Neuronal stem cell (in vitro differentiated cells): ENCODE data around the gene THADA.
A peak's percentile ranks its signal among the peaks of the same experiment; 100 is the strongest.

Experiments
- DNase-seq: peaks from one replicate; pipeline ENCODE4 v3.0.0-alpha.2; 2013; ENCODE audit warnings: low spot score
- H2AFZ ChIP-seq: one replicate; pipeline ENCODE4 v1.6.1; 2013; ENCODE audit warnings: mild to moderate bottlenecking, low read length, inconsistent platforms
- H2AK5ac ChIP-seq: 2 replicates; pipeline ENCODE4 v1.6.1; 2013; ENCODE audit warnings: low read depth, mild to moderate bottlenecking, inconsistent platforms, low read length, moderate library complexity, mixed read lengths
- H2BK120ac ChIP-seq: 2 replicates; pipeline ENCODE4 v1.6.1; 2013; ENCODE audit warnings: low read depth, mild to moderate bottlenecking, inconsistent platforms, low read length, moderate library complexity, mixed read lengths
- H2BK12ac ChIP-seq: one replicate; pipeline ENCODE4 v1.6.1; 2013; ENCODE audit warnings: low read length, inconsistent platforms
- H2BK15ac ChIP-seq: 2 replicates; pipeline ENCODE4 v1.6.1; 2013; ENCODE audit warnings: mild to moderate bottlenecking, low read length, inconsistent platforms, mixed read lengths
- H2BK5ac ChIP-seq: one replicate; pipeline ENCODE4 v1.6.1; 2013; ENCODE audit warnings: inconsistent platforms, mild to moderate bottlenecking, low read length, moderate library complexity
- H3K14ac ChIP-seq: one replicate; pipeline ENCODE4 v1.6.1; 2013; ENCODE audit warnings: low read length, inconsistent platforms
- H3K18ac ChIP-seq: 2 replicates; pipeline ENCODE4 v1.6.1; 2013; ENCODE audit warnings: low read length, inconsistent platforms
- H3K23ac ChIP-seq: 2 replicates; pipeline ENCODE4 v1.6.1; 2013; ENCODE audit warnings: low read depth, mild to moderate bottlenecking, mixed read lengths, low read length, inconsistent platforms; ENCODE audit not compliant: poor library complexity
- H3K27ac ChIP-seq: replicated peaks from 3 replicates; pipeline ENCODE4 v1.5.1; 2013; ENCODE audit warnings: low read length, inconsistent platforms
- H3K27me3 ChIP-seq, 3 experiments: 2 replicates each; pipeline ENCODE4 v1.6.1; 2013; ENCODE audit warnings: low read length in 3 of 3, mild to moderate bottlenecking in 2 of 3, inconsistent platforms in 1 of 3, low read depth in 1 of 3, mixed read lengths in 1 of 3, moderate library complexity in 1 of 3; ENCODE audit not compliant: control insufficient read depth in 3 of 3, insufficient read depth in 3 of 3
- H3K36me3 ChIP-seq, 2 donors: replicated peaks in 1 of 2; 2 replicates each; pipeline ENCODE4 v1.6.1; 2013; ENCODE audit warnings: low read length in 2 of 2; ENCODE audit not compliant: control insufficient read depth in 2 of 2, insufficient read depth in 2 of 2
- H3K4ac ChIP-seq: 2 replicates; pipeline ENCODE4 v1.6.1; 2013; ENCODE audit warnings: inconsistent platforms, mild to moderate bottlenecking, low read length, moderate library complexity
- H3K4me1 ChIP-seq, 2 donors: 1 replicate in 1 of 2; 2 replicates in 1 of 2; pipeline ENCODE4 v1.6.1; 2013; ENCODE audit warnings: low read length in 2 of 2, low read depth in 1 of 2; ENCODE audit not compliant: control insufficient read depth in 2 of 2, insufficient read depth in 1 of 2
- H3K4me2 ChIP-seq: one replicate; pipeline ENCODE4 v1.6.1; 2013; ENCODE audit warnings: mild to moderate bottlenecking, low read length, inconsistent platforms; ENCODE audit not compliant: insufficient read depth, poor library complexity, severe bottlenecking
- H3K4me3 ChIP-seq, 2 donors: 2 replicates each; pipeline ENCODE4 v1.5.1; 2013; ENCODE audit warnings: low read length in 2 of 2, mild to moderate bottlenecking in 2 of 2, inconsistent platforms in 1 of 2, moderate library complexity in 1 of 2
- H3K79me1 ChIP-seq: one replicate; pipeline ENCODE4 v1.6.1; 2013; ENCODE audit warnings: low read depth, mild to moderate bottlenecking, inconsistent platforms, low read length, moderate library complexity
- H3K9ac ChIP-seq: one replicate; pipeline ENCODE4 v1.6.1; 2013; ENCODE audit warnings: mild to moderate bottlenecking, low read depth, low read length, inconsistent platforms; ENCODE audit not compliant: poor library complexity
- H3K9me3 ChIP-seq, 2 donors: replicated peaks in 1 of 2; 2 replicates each; pipeline versions ENCODE3 to v1.6.1; 2013; ENCODE audit warnings: low read length in 2 of 2, mild to moderate bottlenecking in 2 of 2, inconsistent platforms in 1 of 2, low read depth in 1 of 2, mixed read lengths in 1 of 2, moderate library complexity in 1 of 2; ENCODE audit not compliant: control insufficient read depth in 2 of 2, insufficient read depth in 1 of 2
- H4K8ac ChIP-seq: one replicate; pipeline ENCODE4 v1.6.1; 2013; ENCODE audit warnings: low read depth, mild to moderate bottlenecking, inconsistent platforms, low read length, moderate library complexity
- H4K91ac ChIP-seq: one replicate; pipeline ENCODE4 v1.6.1; 2013; ENCODE audit warnings: low read length, low read depth, mild to moderate bottlenecking, inconsistent platforms; ENCODE audit not compliant: poor library complexity
- WGBS, 2 donors: extraction: QIAGEN DNeasy Blood & Tissue Kit; methylation state at CpG; one replicate each; pipeline ENCODE4 v1.1.7; 2013; ENCODE audit warnings: missing lambda C conversion rate in 2 of 2, mixed read lengths in 1 of 2; ENCODE audit not compliant: insufficient read length in 2 of 2, insufficient replicate concordance in 1 of 2; ENCODE audit errors: extremely low coverage in 2 of 2; 5-methylcytosine and 5-hydroxymethylcytosine counted together

THADA gene

DNA sequence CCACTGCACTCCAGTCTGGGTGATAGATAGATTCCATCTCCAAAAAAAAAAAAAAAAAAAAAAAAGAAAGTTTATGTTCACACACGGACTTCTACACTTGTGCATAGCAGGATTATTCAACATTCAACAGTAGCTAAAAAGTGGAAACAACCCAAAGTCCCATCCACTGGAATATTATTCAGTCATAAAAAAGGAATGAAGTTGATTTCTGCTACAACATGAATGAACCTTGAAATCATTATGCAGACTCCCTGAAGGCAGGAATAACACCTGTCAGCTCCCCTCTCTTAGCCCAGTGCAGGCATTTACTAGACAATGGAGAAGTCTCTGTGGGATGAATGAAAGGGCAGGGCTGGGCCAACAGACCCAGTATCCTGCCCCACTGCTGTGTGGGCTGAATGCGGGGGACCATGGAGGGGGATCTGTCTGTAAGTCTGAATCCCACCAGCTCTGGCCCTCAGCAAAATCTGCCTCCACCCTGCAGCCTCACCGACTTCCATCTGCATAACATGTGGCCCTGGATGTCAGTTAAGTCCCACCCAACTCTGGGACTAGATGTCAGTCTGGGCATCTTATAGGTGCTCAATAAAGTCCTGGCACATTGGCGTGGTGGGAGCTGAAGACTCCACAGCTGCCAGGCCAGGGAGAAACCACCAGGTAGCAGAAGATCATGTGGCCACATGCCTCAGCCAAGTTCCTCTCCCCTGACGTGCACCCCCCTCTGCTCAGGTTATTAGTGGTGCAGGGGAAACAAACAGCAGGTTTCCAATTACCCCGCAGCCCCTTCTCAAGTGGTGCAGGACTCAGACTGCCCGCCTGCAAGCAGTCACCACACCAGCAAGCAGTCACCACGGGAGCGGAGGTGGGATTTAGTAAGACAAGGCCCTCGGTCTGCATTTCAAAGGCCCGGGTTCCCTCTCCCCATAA is 378.3 kb downstream of the THADA start:
- Histone ChIP-seq H4K8ac (no peak overlapping the region), H3K4me2 (no peak overlapping the region), H2BK12ac (peak overlapping the region; percentile 25), H3K18ac (peak overlapping the region; percentile 23), H3K9me3 (no peaks in the 10 kb centered on the region), H2BK120ac (no peak overlapping the region), H2BK15ac (no peak overlapping the region), H2AFZ (peak overlapping the region; percentile 62), H3K4ac (no peak overlapping the region), H3K14ac (no peak overlapping the region), H2BK5ac (no peak overlapping the region), H3K4me1 (peaks cover 31 to 37% of the 10 kb centered on the region in 2 donors), H3K4me3 (peak overlapping the region in 1 of 2 donors; percentile 59), H3K27me3 (peaks cover 0 to 2% (median 0%) of the 10 kb centered on the region in 3 experiments), H3K27ac (peak overlapping the region; percentile 18), H2AK5ac (peak overlapping the region; percentile 34), H3K79me1 (peaks cover 5% of the 10 kb centered on the region), H3K36me3 (peaks cover 2 to 4% of the 10 kb centered on the region in 2 donors), H3K9ac (no peak overlapping the region), H4K91ac (no peak overlapping the region), H3K23ac (no peak overlapping the region)
- peak; percentile 52 for DNase-seq
- WGBS, 2 donors, result no CpG with 5 or more reads among the region's 11 CpGs

DNA sequence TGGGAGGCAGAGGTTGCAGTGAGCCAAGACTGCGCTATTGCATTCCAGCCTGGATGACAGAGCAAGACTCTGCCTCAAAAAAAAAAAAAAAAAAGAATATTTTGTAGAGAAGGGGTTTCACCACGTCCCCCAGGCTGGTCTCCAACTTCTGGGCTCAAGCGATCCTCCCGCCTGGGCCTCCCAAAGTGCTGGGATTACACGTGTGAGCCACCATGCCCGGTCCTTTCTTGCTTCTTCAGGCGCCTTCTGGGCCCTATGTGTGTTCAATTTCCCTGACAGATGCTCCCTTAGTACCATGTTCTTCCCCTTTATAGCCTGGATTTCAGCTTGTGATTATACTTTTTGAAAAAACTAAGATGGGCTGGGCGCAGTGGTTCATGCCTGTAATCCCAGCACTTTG is 379.2 kb downstream of the THADA start:
- H2BK120ac ChIP-seq, result no peak overlapping the region
- no peak overlapping the region for H3K18ac ChIP-seq
- H3K36me3 ChIP-seq, result peaks cover 0 to 2% of the 10 kb centered on the region in 2 donors
- DNase-seq, result no peak
- H3K9ac ChIP-seq, result no peak overlapping the region
- no peak overlapping the region for H2AFZ ChIP-seq
- no peak overlapping the region for H3K4me3 ChIP-seq
- H3K9me3 ChIP-seq, result no peaks in the 10 kb centered on the region
- H3K79me1 ChIP-seq, result peaks cover 5% of the 10 kb centered on the region
- no CpG with 5 or more reads among the region's 8 CpGs for WGBS, 2 donors
- H4K91ac ChIP-seq, result no peak overlapping the region
- H3K27me3 ChIP-seq, result peaks cover 0 to 2% (median 0%) of the 10 kb centered on the region in 3 experiments
- H3K4ac ChIP-seq, result no peak overlapping the region
- H3K23ac ChIP-seq, result no peak overlapping the region
- H2BK15ac ChIP-seq, result no peak overlapping the region
- H3K27ac ChIP-seq, result no peak overlapping the region
- no peak overlapping the region for H4K8ac ChIP-seq
- peaks cover 30 to 31% of the 10 kb centered on the region in 2 donors for H3K4me1 ChIP-seq
- no peak overlapping the region for H3K14ac ChIP-seq
- H3K4me2 ChIP-seq, result no peak overlapping the region
- H2BK12ac ChIP-seq, result no peak overlapping the region
- H2AK5ac ChIP-seq, result no peak overlapping the region
- no peak overlapping the region for H2BK5ac ChIP-seq

DNA sequence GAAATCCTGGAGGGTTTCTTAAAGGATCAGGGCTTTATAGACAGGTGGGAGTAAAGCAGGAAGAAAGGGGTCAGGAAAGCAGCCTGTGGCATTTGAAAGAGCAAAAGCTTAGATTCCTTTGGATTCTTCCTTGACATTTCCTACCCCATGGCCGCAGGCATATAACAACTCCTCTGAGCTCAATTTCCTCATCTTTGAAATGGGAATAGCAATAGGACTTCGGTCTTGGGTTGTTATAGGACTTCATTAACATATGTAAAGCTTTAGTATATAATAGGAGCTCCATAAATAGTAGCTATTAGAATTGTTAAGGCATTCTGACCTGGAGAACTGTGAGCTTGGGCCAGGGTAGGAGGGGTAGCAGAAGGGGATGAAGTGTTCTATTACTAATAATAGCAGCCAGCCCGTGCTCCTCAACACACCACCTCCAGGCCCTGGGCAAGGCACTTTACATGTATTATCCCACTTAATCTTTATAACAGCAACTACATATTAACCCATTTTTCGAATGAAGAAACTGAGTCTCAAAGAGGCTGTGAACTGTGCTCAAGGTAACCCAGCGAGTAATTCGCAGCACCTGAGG is 380.1 kb downstream of the THADA start:
- no peak overlapping the region for H3K14ac ChIP-seq
- H3K79me1 ChIP-seq, result peaks cover 5% of the 10 kb centered on the region
- H2AFZ ChIP-seq, result no peak overlapping the region
- H2BK12ac ChIP-seq, result no peak overlapping the region
- H4K8ac ChIP-seq, result no peak overlapping the region
- peaks cover 0 to 2% of the 10 kb centered on the region in 2 donors for H3K36me3 ChIP-seq
- no peak overlapping the region for H2BK5ac ChIP-seq
- no peak overlapping the region for H3K18ac ChIP-seq
- no peak overlapping the region for H3K4ac ChIP-seq
- no peak for DNase-seq
- H2BK15ac ChIP-seq, result no peak overlapping the region
- peaks cover 25% of the 10 kb centered on the region in 2 donors for H3K4me1 ChIP-seq
- no peaks in the 10 kb centered on the region for H3K9me3 ChIP-seq
- H2AK5ac ChIP-seq, result no peak overlapping the region
- H3K9ac ChIP-seq, result no peak overlapping the region
- H3K27me3 ChIP-seq, result peaks cover 0 to 2% (median 0%) of the 10 kb centered on the region in 3 experiments
- no peak overlapping the region for H3K23ac ChIP-seq
- H2BK120ac ChIP-seq, result no peak overlapping the region
- WGBS, 2 donors, result no CpG with 5 or more reads among the region's 6 CpGs
- H3K4me2 ChIP-seq, result no peak overlapping the region
- H3K4me3 ChIP-seq, result no peak overlapping the region
- no peak overlapping the region for H4K91ac ChIP-seq
- H3K27ac ChIP-seq, result no peak overlapping the region

DNA sequence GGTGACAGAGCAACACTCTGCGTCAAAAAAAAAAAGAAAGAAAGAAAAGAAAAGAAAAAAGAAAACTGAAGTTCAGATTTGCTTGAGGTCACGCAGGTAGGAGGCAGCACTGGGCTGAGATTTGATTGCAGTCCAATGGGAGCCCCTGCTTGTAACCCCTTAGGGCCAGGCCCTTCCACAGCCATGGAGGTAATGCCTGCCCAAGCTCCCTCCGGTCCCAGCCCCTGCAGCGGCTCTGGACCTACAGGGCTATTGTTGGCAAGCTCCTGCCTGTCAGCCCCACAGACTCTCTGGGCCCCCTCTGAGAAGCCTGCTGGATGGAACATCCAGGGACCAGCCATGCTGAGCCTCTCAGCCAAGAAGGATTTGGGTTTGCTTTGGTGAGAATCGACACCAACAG is 381.6 kb downstream of the THADA start:
- WGBS, 2 donors, result no CpG with 5 or more reads among the region's 5 CpGs
- Histone ChIP-seq H3K79me1 (peaks cover 3% of the 10 kb centered on the region), H3K27ac (no peak overlapping the region), H3K23ac (no peak overlapping the region), H4K91ac (no peak overlapping the region), H3K4me2 (no peak overlapping the region), H3K4me3 (no peak overlapping the region), H4K8ac (no peak overlapping the region), H3K9ac (no peak overlapping the region), H3K9me3 (no peaks in the 10 kb centered on the region), H3K18ac (peak overlapping the region; percentile 59), H3K36me3 (peaks cover 0 to 2% of the 10 kb centered on the region in 2 donors), H3K4me1 (peaks cover 12 to 18% of the 10 kb centered on the region in 2 donors), H2AFZ (no peak overlapping the region), H2BK12ac (no peak overlapping the region), H2BK5ac (no peak overlapping the region), H3K27me3 (peaks cover 0 to 2% (median 0%) of the 10 kb centered on the region in 3 experiments), H2BK15ac (peak overlapping the region; percentile 55), H3K4ac (no peak overlapping the region), H2AK5ac (no peak overlapping the region), H3K14ac (no peak overlapping the region), H2BK120ac (no peak overlapping the region)
- no peak for DNase-seq
